KMS-11 (cell line): Measurements from ENCODE around the gene ZNF750.

Experiments
- H2AFZ ChIP-seq: fragments of 200-600 bp; sonication (generic); 2 replicates; pipeline ENCODE4 v1.6.1; 2016; ENCODE audit warnings: antibody characterized with exemption, mixed run types, low read depth
- H3K27ac ChIP-seq: fragments of 200-600 bp; sonication (generic); 2 replicates; pipeline ENCODE4 v1.6.1; 2016; ENCODE audit warnings: mild to moderate bottlenecking, mixed run types
- H3K27me3 ChIP-seq: fragments of 200-600 bp; sonication (generic); 2 replicates; pipeline ENCODE4 v1.6.1; 2017; ENCODE audit warnings: mild to moderate bottlenecking, low read depth, mixed run types, moderate library complexity; ENCODE audit not compliant: insufficient read depth
- H3K36me3 ChIP-seq: fragments of 200-600 bp; sonication (generic); 2 replicates; pipeline ENCODE4 v1.6.1; 2017; ENCODE audit warnings: mild to moderate bottlenecking, mixed run types; ENCODE audit not compliant: insufficient read depth
- H3K4me1 ChIP-seq: fragments of 200-600 bp; sonication (generic); 2 replicates; pipeline ENCODE4 v1.6.1; 2016; ENCODE audit warnings: mild to moderate bottlenecking, low read depth, mixed run types; ENCODE audit not compliant: poor library complexity, severe bottlenecking
- H3K4me2 ChIP-seq: fragments of 200-600 bp; sonication (generic); 2 replicates; pipeline ENCODE4 v1.7.0; 2016; ENCODE audit warnings: mild to moderate bottlenecking, mixed run types
- H3K4me3 ChIP-seq: fragments of 200-600 bp; sonication (generic); IDR thresholded peaks from 2 replicates; pipeline ENCODE4 v1.6.1; 2017; ENCODE audit warnings: low read depth, low read length, mixed read lengths; ENCODE audit not compliant: insufficient read depth
- H3K79me2 ChIP-seq: fragments of 200-600 bp; sonication (generic); 2 replicates; pipeline ENCODE4 v1.6.1; 2016; ENCODE audit warnings: low read depth, mixed run types; ENCODE audit not compliant: insufficient read depth
- H3K9ac ChIP-seq: fragments of 200-600 bp; sonication (generic); 2 replicates; pipeline ENCODE4 v1.6.1; 2016; ENCODE audit warnings: mild to moderate bottlenecking, mixed run types
- H4K20me1 ChIP-seq: fragments of 200-600 bp; sonication (generic); 2 replicates; pipeline ENCODE4 v1.6.1; 2016; ENCODE audit warnings: mild to moderate bottlenecking, mixed run types; ENCODE audit not compliant: insufficient read depth
- CTCF ChIP-seq: fragments of 200-600 bp; sonication (generic); conservative IDR thresholded peaks from 2 replicates; pipeline ENCODE4 v1.6.1; 2017; ENCODE audit warnings: low read depth, mild to moderate bottlenecking, antibody characterized with exemption, low read length, moderate library complexity, mixed read lengths

Gene ZNF750

GRCh38 chr17:82831818-82832200 is 8.0 kb downstream of the ZNF750 start:
- Histone ChIP-seq H3K79me2 (no peaks in the 10 kb centered on the region), H4K20me1 (no peaks in the 10 kb centered on the region), H3K4me3 (no peak overlapping the region), H3K27me3 (no peaks in the 10 kb centered on the region), H3K4me2 (no peak overlapping the region), H3K4me1 (no peaks in the 10 kb centered on the region), H2AFZ (no peak overlapping the region), H3K36me3 (no peaks in the 10 kb centered on the region), H3K27ac (no peak overlapping the region), H3K9ac (no peak overlapping the region)
- no peak for TF ChIP-seq CTCF

GRCh38 chr17:82831041-82831817 is 8.6 kb downstream of the ZNF750 start:
- no peaks in the 10 kb centered on the region for H3K36me3 ChIP-seq
- TF ChIP-seq CTCF = no peak
- H2AFZ ChIP-seq = no peak overlapping the region
- no peaks in the 10 kb centered on the region for H3K79me2 ChIP-seq
- H3K9ac ChIP-seq = no peak overlapping the region
- no peak overlapping the region for H3K4me3 ChIP-seq
- no peaks in the 10 kb centered on the region for H3K4me1 ChIP-seq
- H4K20me1 ChIP-seq = no peaks in the 10 kb centered on the region
- H3K4me2 ChIP-seq = no peak overlapping the region
- H3K27ac ChIP-seq = no peak overlapping the region
- H3K27me3 ChIP-seq = no peaks in the 10 kb centered on the region

- H3K79me2 ChIP-seq = no peaks in the 10 kb centered on the region
- H3K9ac ChIP-seq = no peak overlapping the region
- no peak overlapping the region for H3K27ac ChIP-seq
- H2AFZ ChIP-seq = no peak overlapping the region
- no peaks in the 10 kb centered on the region for H3K36me3 ChIP-seq
- no peak for TF ChIP-seq CTCF
- H3K4me2 ChIP-seq = no peak overlapping the region
- H3K4me3 ChIP-seq = no peak overlapping the region
- no peaks in the 10 kb centered on the region for H3K27me3 ChIP-seq
- H3K4me1 ChIP-seq = no peaks in the 10 kb centered on the region
- no peaks in the 10 kb centered on the region for H4K20me1 ChIP-seq
Measured at GRCh38 chr17:82830249-82830661, 9.6 kb downstream of the ZNF750 start.

GRCh38 chr17:82828875-82829487 is 10.8 kb downstream of the ZNF750 start:
- no peaks in the 10 kb centered on the region for H3K79me2 ChIP-seq
- H3K36me3 ChIP-seq = no peaks in the 10 kb centered on the region
- H3K4me1 ChIP-seq = no peaks in the 10 kb centered on the region
- H3K4me3 ChIP-seq = no peak overlapping the region
- no peaks in the 10 kb centered on the region for H3K27me3 ChIP-seq
- no peak for TF ChIP-seq CTCF
- H4K20me1 ChIP-seq = no peaks in the 10 kb centered on the region
- no peak overlapping the region for H2AFZ ChIP-seq
- H3K27ac ChIP-seq = no peak overlapping the region
- H3K4me2 ChIP-seq = no peak overlapping the region
- no peak overlapping the region for H3K9ac ChIP-seq
